ENCODE data around the gene KY. TPM values are rescaled to one million over a fixed set of nuclear protein-coding genes. Genes with fewer than 3 reads are reported as not detected.

KY gene
- total RNA-seq, 1 donor from 2014 or later: 0.29 TPM

- no peak for DNase-seq
- Histone ChIP-seq H3K27me3 (no peaks in the 10 kb centered on the region), H3K36me3 (no peaks in the 10 kb centered on the region), H3K4me3 (no peak overlapping the region), H3K4me1 (no peaks in the 10 kb centered on the region), H3K9me3 (no peaks in the 10 kb centered on the region), H3K27ac (no peak overlapping the region)
- ATAC-seq: no peak
- intact Hi-C loops (cut with DNase I): no loop called here
- no peak for TF ChIP-seq CTCF (IDR thresholded peaks at IDR 0.05)
Observed at GRCh38 chr3:134667406-134667805, 16.6 kb upstream of the KY start.

DNA sequence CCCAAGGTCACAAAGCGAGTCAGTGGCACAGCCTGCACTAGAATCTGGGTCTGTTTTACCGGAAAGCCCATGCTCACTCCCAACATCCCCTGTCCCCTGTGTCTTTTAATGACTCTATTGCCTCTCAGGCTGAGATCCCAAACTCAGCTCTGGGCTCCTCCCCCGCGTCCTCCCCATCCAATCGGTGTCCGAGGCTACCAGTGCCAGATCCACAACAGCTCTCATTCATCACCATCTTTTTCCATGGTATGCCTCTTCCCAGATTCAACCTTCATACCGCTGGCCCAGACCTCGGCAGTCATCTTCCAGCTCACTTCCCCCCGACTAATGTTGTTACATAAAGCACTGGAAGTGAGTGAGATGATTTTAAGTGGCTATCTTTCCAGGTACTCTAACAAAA, 16.1 kb upstream of the KY start:
- no peak for DNase-seq

GRCh38 chr3:134666466-134666865, 15.6 kb upstream of the KY start:
- H3K9me3 ChIP-seq: no peaks in the 10 kb centered on the region
- TF ChIP-seq CTCF (IDR thresholded peaks at IDR 0.05): no peak
- no peaks in the 10 kb centered on the region for H3K36me3 ChIP-seq
- no peak for DNase-seq
- intact Hi-C loops (cut with DNase I): no loop called here
- H3K4me3 ChIP-seq: no peak overlapping the region
- no peak for ATAC-seq
- H3K4me1 ChIP-seq: no peaks in the 10 kb centered on the region
- no peaks in the 10 kb centered on the region for H3K27me3 ChIP-seq
- H3K27ac ChIP-seq: no peak overlapping the region

More for the DNA sequence above, 16.1 kb upstream of the KY start:
- intact Hi-C loops (cut with DNase I): no loop called here
- H3K4me1 ChIP-seq: no peaks in the 10 kb centered on the region
- ATAC-seq: no peak
- no peaks in the 10 kb centered on the region for H3K36me3 ChIP-seq
- H3K27ac ChIP-seq: no peak overlapping the region
- H3K27me3 ChIP-seq: no peaks in the 10 kb centered on the region
- no peak for TF ChIP-seq CTCF (IDR thresholded peaks at IDR 0.05)
- H3K9me3 ChIP-seq: no peaks in the 10 kb centered on the region
- no peak overlapping the region for H3K4me3 ChIP-seq

DNA sequence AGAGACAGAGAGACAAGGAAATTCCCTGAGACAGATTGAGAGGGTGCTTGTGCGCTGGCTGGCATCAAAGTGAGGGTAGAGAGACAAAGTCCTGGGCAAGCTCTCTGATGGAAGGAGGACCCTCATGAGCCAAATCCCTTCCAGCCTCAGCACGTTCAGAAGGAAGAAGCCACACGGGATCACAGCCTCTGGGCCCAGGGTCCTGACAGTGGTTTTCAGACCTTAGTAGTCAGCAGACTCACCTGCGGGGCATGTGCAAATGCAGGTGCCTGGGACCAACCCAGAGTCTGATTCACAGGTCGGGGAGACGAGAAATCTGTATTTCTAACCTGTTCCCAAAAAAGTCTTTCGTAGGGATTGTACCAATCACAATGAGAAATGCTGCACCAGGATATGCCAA, 15.2 kb upstream of the KY start:
- DNase-seq (no peak), ATAC-seq (no peak)
- Histone ChIP-seq H3K4me3 (no peak overlapping the region), H3K27me3 (no peaks in the 10 kb centered on the region), H3K36me3 (no peaks in the 10 kb centered on the region), H3K9me3 (no peaks in the 10 kb centered on the region), H3K4me1 (no peaks in the 10 kb centered on the region), H3K27ac (no peak overlapping the region)
- no peak for TF ChIP-seq CTCF (IDR thresholded peaks at IDR 0.05)
- intact Hi-C loops (cut with DNase I): no loop called here

GRCh38 chr3:134665243-134665642, 14.4 kb upstream of the KY start:
- H3K9me3 ChIP-seq: no peaks in the 10 kb centered on the region
- TF ChIP-seq CTCF (IDR thresholded peaks at IDR 0.05): no peak
- DNase-seq (no peak), ATAC-seq (peak; percentile 7)
- intact Hi-C loops (cut with DNase I): no loop called here
- H3K27me3 ChIP-seq: no peaks in the 10 kb centered on the region
- H3K4me3 ChIP-seq: no peak overlapping the region
- no peaks in the 10 kb centered on the region for H3K36me3 ChIP-seq
- no peak overlapping the region for H3K27ac ChIP-seq
- H3K4me1 ChIP-seq: no peaks in the 10 kb centered on the region

- TF ChIP-seq CTCF (IDR thresholded peaks at IDR 0.05): no peak
- H3K4me3 ChIP-seq: no peak overlapping the region
- H3K27me3 ChIP-seq: no peaks in the 10 kb centered on the region
- intact Hi-C loops (cut with DNase I): no loop called here
- H3K27ac ChIP-seq: no peak overlapping the region
- no peak for ATAC-seq
- H3K36me3 ChIP-seq: no peaks in the 10 kb centered on the region
- H3K4me1 ChIP-seq: no peaks in the 10 kb centered on the region
- no peaks in the 10 kb centered on the region for H3K9me3 ChIP-seq
- DNase-seq: no peak
Observed at GRCh38 chr3:134663721-134664456, 13.1 kb upstream of the KY start.
